Placental pericyte (primary cell): ENCODE measurements around the gene RGPD4. TPM values are rescaled to one million over a fixed set of nuclear protein-coding genes. Genes with fewer than 3 reads are reported as not detected.

Experiments used
- small RNA-seq: library from RNA; depleted of rRNA; stranded (forward); fragments of <200 nt; gene quantifications from one replicate; pipeline ENCODE3, GENCODE V24; 2012; ENCODE audit warnings: low replicate concordance
- total RNA-seq: library from RNA; depleted of rRNA; stranded (reverse); fragments of >200 nt; gene quantifications from 2 replicates; pipeline ENCODE4 v1.2.3, GENCODE V29; 2012

Gene RGPD4
- under 0.01 TPM in 1 of 2 replicates, not detected in the other for total RNA-seq

DNA sequence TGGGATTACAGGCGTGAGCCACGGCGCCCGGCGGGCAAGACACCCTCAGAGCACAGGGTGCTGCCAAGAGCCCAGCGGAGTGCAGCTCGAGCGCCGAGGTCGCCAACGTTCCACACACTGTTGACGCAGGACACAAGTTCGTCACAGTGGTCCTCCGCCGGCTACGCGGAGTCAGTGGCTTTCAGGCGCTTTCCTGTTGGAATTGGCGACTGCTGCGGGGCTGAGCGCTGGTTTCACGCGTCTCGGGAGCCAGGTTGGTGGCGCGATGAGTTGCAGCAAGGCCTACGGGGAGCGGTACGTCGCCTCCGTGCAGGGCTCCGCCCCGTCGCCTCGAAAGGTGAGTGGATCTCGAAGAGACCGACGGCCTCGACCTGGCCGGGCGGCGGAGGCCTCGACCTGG lies at the start of gene RGPD4:
RGPD4 (plus strand) TSS at position 144 of the 400 bp plus-strand sequence; CDS start at position 266, 122 bp downstream.

Small RNA genes lying within 50 kb of the gene (small RNA-seq; reads per million reads assigned to genes)
- not detected for gene AC009963.1
- gene AC009963.2: not detected

Other genes with a start within 250 kb of the RGPD4 start
- gene SLC5A7, start 159.6 kb downstream of the RGPD4 start, total RNA-seq: not detected in 2 replicates